ENCODE measurements around the gene INPP5E. TPM values are rescaled to one million over a fixed set of nuclear protein-coding genes. Genes with fewer than 3 reads are reported as not detected.

The INPP5E gene
- total and polyA plus RNA-seq, 3 donors from 2014 or later, result 22.1 to 38.0 (median 32.2) TPM

DNA sequence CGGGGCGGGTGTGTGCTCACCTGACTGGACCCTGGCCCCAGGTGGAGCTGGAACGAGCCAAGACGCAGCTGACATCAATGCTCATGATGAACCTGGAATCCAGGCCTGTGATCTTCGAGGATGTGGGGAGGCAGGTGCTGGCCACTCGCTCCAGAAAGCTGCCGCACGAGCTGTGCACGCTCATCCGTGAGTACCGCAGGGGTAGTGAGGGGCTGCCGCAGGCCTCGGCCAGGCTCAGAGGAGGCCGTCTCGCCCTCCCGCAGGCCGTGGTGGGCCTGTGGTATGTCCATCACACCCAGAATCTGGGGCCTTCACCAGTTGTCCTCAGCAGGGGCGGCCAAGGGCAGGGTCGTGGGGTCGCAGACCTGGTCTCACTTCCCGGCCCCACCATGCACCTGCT is 17.9 kb downstream of the INPP5E start:
- Histone ChIP-seq H3K4me3 (no peak overlapping the region), H3K36me3 (ENCODE audit: low read depth, missing control alignments) (no peaks in the 10 kb centered on the region), H3K27ac (no peak overlapping the region), H3K27me3 (no peaks in the 10 kb centered on the region), H3K9me3 (no peaks in the 10 kb centered on the region), H3K4me1 (no peaks in the 10 kb centered on the region)
- TF ChIP-seq POLR2A (IDR thresholded peaks at IDR 0.05) (no peak), CTCF (IDR thresholded peaks at IDR 0.05) (no peak)
- DNase-seq, result no peak
- intact Hi-C loops (cut with DNase I; ENCODE audit: low total_unique reads), result no loop called here
- WGBS, 2 donors, result 92 to 94% methylated on average over 12 to 21 of the region's 21 CpGs

- intact Hi-C loops (cut with DNase I; ENCODE audit: low total_unique reads), result no loop called here
- H3K4me1 ChIP-seq, result no peaks in the 10 kb centered on the region
- H3K9me3 ChIP-seq, result no peaks in the 10 kb centered on the region
- H3K27ac ChIP-seq, result no peak overlapping the region
- WGBS, 2 donors, result 91 to 92% methylated on average over 11 to 12 of the region's 12 CpGs
- H3K4me3 ChIP-seq, result no peak overlapping the region
- TF ChIP-seq CTCF (IDR thresholded peaks at IDR 0.05), result no peak
- no peak for TF ChIP-seq POLR2A (IDR thresholded peaks at IDR 0.05)
- no peaks in the 10 kb centered on the region for H3K27me3 ChIP-seq
- DNase-seq, result no peak
- no peaks in the 10 kb centered on the region for H3K36me3 ChIP-seq (ENCODE audit: low read depth, missing control alignments)
Measured at GRCh38 chr9:136419092-136419420, 20.6 kb downstream of the INPP5E start.

DNA sequence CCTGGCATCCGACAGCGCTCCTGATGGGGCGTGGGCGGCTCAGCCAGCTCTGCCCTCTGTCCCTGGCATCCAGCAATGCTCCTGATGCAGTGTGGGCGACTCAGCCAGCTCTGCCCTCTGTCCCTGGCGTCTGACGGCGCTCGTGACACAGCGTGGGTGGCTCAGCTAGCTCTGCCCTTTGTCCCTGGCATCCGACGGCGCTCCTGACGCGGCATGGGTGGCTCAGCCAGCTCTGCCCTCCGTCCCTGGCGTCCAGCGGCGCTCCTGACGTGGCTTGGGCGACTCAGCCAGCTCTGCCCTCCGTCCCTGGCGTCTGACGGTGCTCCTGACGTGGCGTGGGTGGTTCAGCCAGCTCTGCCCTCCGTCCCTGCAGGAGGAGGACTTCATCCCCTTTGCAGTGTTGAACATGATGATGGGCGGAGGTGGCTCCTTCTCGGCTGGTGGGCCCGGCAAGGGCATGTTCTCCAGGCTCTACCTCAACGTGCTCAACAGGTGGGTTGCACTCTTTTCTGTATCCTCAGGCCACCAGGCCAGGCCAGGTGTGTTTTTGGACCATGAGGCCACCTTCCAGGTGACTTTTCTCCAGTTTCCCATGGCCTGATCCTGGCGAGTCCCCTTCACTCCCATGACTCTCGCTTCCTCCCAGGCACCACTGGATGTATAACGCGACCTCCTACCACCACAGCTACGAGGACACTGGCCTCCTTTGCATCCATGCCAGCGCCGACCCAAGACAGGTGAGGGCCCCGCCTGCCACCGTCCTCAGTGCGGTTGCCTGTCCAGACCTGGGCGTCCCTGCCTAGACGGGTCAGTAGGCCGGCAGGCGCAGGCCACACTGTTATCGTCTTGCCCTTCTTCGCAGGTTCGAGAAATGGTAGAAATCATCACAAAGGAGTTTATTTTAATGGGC is 21.2 kb downstream of the INPP5E start:
- H3K27ac ChIP-seq, result no peak overlapping the region
- H3K4me3 ChIP-seq, result no peak overlapping the region
- H3K27me3 ChIP-seq, result no peaks in the 10 kb centered on the region
- no peak for DNase-seq
- no peaks in the 10 kb centered on the region for H3K4me1 ChIP-seq
- intact Hi-C loops (cut with DNase I; ENCODE audit: low total_unique reads), result no loop called here
- TF ChIP-seq CTCF (IDR thresholded peaks at IDR 0.05) (no peak), POLR2A (IDR thresholded peaks at IDR 0.05) (no peak)
- H3K9me3 ChIP-seq, result no peaks in the 10 kb centered on the region
- WGBS, 2 donors, result 90% methylated on average over 36 to 48 of the region's 48 CpGs
- H3K36me3 ChIP-seq (ENCODE audit: low read depth, missing control alignments), result no peaks in the 10 kb centered on the region

DNA sequence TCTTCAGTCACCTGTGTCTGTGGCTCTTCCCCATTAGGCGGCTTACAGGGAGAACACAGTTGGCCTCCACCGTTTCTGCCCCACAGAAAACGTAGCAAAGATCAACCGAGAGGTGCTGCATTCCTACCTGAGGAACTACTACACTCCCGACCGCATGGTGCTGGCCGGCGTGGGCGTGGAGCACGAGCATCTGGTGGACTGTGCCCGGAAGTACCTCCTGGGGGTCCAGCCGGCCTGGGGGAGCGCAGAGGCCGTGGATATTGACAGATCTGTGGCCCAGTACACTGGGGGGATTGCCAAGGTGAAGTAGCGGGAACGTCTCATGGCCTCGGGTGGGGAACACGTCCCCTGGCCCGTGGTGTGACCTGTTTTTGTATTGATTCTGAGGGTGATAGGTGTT is 22.7 kb downstream of the INPP5E start:
- no peak for TF ChIP-seq POLR2A (IDR thresholded peaks at IDR 0.05)
- TF ChIP-seq CTCF (IDR thresholded peaks at IDR 0.05), result no peak
- no peak for DNase-seq
- no peaks in the 10 kb centered on the region for H3K9me3 ChIP-seq
- WGBS, 2 donors, result 87 to 94% methylated on average over 15 to 19 of the region's 19 CpGs
- no peak overlapping the region for H3K27ac ChIP-seq
- H3K27me3 ChIP-seq, result no peaks in the 10 kb centered on the region
- H3K4me3 ChIP-seq, result no peak overlapping the region
- H3K4me1 ChIP-seq, result no peaks in the 10 kb centered on the region
- no peaks in the 10 kb centered on the region for H3K36me3 ChIP-seq (ENCODE audit: low read depth, missing control alignments)
- intact Hi-C loops (cut with DNase I; ENCODE audit: low total_unique reads), result no loop called here

GRCh38 chr9:136416427-136416826 is 23.2 kb downstream of the INPP5E start:
- no peaks in the 10 kb centered on the region for H3K9me3 ChIP-seq
- H3K4me1 ChIP-seq, result peaks cover 2% of the 10 kb centered on the region
- no peaks in the 10 kb centered on the region for H3K36me3 ChIP-seq (ENCODE audit: low read depth, missing control alignments)
- no peak for DNase-seq
- H3K27ac ChIP-seq, result no peak overlapping the region
- TF ChIP-seq CTCF (IDR thresholded peaks at IDR 0.05), result no peak
- no peak for TF ChIP-seq POLR2A (IDR thresholded peaks at IDR 0.05)
- H3K27me3 ChIP-seq, result no peaks in the 10 kb centered on the region
- H3K4me3 ChIP-seq, result no peak overlapping the region
- WGBS, 2 donors, result 96 to 99% methylated on average over 8 of the region's 8 CpGs
- intact Hi-C loops (cut with DNase I; ENCODE audit: low total_unique reads), result no loop called here
